HG03108 (cell line): ENCODE measurements around the gene BPIFA3.

Source experiments
- ATAC-seq: cut with Tn5 transposase; IDR thresholded peaks from one replicate; pipeline ENCODE4 v1.9.1; 2021; ENCODE audit warnings: moderate library complexity; ENCODE audit not compliant: unreplicated experiment

The BPIFA3 gene

DNA sequence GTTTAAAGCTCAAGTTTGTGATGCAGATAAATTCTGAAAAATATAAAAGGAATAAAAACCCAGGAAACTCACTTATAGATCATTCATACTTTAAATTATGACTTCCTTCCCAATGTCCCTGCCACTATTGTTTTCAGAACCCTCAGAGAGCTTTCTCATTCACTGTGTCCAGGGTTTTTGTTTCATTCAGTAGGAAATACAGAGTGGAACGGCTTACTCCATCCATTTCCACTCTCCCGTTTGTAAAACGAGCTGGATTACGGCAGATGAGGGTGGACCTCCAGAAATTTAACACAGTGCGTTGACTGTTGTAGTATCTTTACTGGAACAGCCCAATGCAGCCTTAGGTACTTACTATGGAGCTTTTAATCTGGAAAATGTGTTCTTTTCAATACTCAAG is 42.2 kb downstream of the BPIFA3 start:
- ATAC-seq, result no peak

- ATAC-seq, result no peak
These were observed 44.3 kb downstream of the BPIFA3 start for GRCh38 chr20:33261465-33261864.

DNA sequence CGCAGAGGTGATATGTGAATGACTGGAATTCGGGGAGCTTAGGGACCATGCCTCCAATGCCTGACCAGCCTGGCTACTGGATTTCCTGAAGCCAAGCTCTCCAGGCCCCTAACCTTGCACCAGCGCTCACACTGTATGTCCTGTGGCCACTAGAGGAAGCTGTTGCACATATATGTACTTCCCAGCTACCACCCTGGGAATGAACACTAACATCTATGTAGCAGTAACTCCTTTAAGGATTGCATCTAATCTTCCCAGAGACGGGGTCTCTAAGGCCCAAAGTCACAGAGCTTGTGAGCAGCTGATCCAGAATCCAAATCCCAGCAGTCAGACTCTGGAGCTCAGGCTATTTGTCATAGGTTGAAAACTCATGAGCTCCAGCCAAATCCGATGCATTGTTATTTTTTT is 45.5 kb downstream of the BPIFA3 start:
- ATAC-seq, result no peak

DNA sequence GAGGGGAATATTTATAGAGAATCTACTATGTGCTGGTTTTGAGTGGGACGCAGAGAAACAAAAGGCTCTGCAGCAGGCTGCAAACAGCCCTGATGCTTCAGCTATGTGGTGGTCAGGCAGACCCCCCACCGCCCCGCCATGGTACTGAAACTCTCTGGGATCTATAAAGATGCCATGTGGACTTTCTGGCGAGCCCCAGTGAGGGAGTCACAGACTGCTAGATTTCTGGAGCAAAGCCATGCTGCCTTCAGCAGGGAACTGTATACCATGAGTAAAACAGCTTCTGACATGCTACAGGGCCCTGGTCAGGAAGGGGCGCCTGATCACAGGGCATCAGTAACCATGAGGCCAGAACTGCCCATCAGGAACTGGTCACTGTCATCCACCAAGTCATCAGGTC is 46.6 kb downstream of the BPIFA3 start:
- no peak for ATAC-seq

- ATAC-seq, result no peak
These were observed 50.5 kb downstream of the BPIFA3 start for GRCh38 chr20:33267701-33268100.

DNA sequence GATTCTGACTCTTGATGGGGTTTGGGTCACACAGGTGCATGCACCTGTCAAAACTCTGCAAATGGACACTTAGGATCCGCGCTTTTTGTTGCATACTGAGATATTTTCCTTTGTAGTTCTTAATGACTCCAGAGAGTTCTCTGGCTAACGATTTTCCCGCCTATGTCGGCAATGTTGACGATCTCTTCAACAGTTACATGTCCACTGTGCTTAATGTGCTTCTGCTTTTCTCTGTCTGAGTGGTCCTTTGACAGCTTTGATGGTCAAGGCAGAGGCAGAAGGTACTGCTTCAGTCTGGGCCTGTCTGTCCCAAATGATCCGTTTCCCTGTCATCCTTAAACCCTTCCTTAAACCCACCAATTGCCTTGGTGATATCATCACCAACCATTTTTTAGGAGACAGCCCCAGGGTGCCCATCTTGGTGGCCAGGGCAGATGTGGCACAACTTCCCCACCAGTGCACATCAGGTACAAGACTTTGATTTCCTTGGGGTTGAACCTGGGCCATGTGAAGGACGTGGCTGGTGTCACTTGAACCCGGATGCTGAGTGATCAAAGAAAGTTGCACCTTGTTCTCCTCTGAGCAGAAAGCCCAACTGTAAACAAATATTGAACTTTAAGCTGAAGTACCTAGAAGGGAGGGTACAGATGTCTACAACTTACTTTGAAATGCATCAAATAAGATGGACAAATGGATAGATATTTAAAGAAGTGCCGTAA is 55.2 kb downstream of the BPIFA3 start:
- no peak for ATAC-seq

- no peak for ATAC-seq
These were observed 56.1 kb downstream of the BPIFA3 start for GRCh38 chr20:33273117-33273851.

DNA sequence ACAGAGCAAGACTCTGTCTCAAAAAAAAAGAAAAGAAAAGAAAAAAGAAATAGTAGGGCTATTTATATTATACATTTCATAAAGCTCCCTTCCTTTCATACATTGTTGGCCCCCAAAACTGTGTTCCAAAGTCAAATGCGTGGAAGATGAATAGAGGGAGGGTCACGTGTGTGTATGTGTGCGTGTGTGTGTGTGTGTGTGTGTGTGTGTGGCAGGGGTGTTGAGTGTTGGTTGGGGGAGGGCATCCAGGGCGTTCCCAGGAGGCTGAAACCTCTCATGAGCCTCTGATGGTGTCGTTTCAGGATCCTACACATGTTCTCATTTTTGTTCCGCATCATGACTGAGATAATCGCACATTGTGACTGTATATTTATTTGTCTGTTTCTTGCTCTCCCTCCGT is 58.1 kb downstream of the BPIFA3 start:
- ATAC-seq, result no peak

DNA sequence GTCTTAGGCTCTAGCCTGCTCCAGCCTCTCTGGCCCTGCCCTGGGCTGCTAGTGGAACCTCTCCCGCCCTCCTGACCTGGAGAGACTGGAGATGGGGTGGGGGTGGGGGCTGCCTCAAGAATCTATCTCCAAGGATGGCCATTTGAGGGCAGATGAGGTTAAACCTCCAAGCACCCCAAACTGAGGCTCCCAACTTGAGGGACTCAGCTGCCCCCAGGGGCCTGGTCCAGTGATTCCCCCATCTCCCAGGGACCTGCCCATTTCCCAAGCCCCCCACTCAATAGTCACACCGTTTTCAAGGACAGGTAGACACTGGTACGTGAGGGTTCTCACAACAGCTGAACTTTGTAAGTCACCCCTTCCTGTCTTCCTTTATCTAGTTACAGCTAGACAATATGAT is 58.7 kb downstream of the BPIFA3 start:
- no peak for ATAC-seq

DNA sequence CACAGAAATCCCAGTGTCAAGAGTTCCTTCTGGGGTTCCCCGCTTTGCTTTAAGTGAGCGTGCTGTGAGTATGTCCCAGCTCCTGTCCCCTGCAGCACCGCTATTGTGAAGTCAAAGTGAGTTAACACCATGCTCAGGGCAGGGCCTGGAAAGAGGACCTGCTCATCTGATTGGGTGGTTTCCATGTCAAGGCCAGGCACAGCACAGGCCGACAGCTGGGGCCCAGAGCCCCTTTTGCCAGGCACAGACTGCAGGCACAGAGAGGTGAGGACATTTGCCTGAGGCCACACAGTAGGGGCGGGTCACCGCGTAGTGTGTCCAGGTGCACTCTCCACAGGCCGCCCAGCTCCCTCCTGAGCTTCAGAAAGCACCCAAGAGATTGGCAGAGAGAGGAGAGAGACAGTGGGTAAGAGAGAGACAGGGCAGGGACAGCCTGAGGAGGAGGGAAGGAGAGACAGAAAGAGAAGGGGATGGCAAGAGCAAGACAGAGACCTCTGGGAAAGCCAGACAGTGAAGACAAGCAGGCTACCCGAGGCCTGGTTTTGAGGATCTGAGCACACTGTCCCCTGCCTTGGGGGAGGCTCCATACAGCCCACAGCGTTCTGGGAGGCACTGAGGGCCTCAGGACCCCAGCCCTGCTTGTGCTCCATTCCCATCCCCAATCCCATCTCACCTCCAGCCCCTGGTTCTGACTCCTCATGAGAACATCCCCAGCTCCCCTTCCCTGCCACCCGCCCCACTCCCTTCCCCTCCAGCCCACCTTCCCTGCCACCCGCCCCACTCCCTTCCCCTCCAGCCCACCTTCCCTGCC is 59.4 kb downstream of the BPIFA3 start:
- no peak for ATAC-seq
